ENCODE measurements around the gene PRPF6. TPM values are rescaled to one million over a fixed set of nuclear protein-coding genes. Genes with fewer than 3 reads are reported as not detected.

PRPF6 gene
- total RNA-seq, 4 donors from 2014 or later = 44.3 to 80.3 (median 57.2) TPM

GRCh38 chr20:63958964-63959698 lies 21.8 kb upstream of the PRPF6 start:
- TF ChIP-seq CTCF (IDR thresholded peaks at IDR 0.05; ENCODE audit: low read depth) = no peak

GRCh38 chr20:63959699-63960075 lies 21.2 kb upstream of the PRPF6 start:
- no peak for TF ChIP-seq CTCF (IDR thresholded peaks at IDR 0.05; ENCODE audit: low read depth)

- TF ChIP-seq CTCF (IDR thresholded peaks at IDR 0.05; ENCODE audit: low read depth) = no peak
Measured at GRCh38 chr20:63961664-63962425, 19.1 kb upstream of the PRPF6 start.

GRCh38 chr20:63962426-63963347 lies 18.2 kb upstream of the PRPF6 start:
- TF ChIP-seq CTCF (IDR thresholded peaks at IDR 0.05; ENCODE audit: low read depth) = no peak

- TF ChIP-seq CTCF (IDR thresholded peaks at IDR 0.05; ENCODE audit: low read depth) = no peak
Measured at GRCh38 chr20:63963348-63963741, 17.6 kb upstream of the PRPF6 start.

GRCh38 chr20:63963784-63964301 lies 17.1 kb upstream of the PRPF6 start:
- TF ChIP-seq CTCF (IDR thresholded peaks at IDR 0.05; ENCODE audit: low read depth) = no peak
